ENCODE measurements around the gene EXO1.

DNA sequence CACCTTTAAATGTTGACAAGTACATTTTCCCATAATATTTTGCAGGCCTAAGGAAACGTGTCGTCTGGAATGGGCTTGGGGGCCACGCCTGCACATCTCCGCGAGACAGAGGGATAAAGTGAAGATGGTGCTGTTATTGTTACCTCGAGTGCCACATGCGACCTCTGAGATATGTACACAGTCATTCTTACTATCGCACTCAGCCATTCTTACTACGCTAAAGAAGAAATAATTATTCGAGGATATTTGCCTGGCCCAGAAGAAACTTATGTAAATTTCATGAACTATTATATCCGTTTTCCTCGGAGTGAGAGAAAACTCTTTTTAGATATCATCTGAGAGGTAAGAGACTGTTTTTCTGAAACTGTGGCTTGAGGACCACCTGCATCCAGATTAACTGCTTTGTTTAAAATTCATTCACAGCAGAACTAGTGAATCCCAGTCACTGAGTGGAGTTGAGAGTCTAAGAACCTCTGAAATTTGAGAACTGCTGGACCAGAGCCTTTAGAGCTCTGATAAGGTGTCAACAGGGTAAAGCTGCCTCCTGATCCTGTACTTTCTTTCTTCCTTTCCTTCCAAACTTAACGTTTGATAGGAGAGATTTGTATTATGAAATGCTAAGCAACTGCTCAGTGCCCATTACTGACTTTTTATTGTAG, 811 bp downstream of the EXO1 start:
- TF ChIP-seq POLR2A (IDR thresholded peaks at IDR 0.05), result no peak
- TF ChIP-seq, protein P1, sequence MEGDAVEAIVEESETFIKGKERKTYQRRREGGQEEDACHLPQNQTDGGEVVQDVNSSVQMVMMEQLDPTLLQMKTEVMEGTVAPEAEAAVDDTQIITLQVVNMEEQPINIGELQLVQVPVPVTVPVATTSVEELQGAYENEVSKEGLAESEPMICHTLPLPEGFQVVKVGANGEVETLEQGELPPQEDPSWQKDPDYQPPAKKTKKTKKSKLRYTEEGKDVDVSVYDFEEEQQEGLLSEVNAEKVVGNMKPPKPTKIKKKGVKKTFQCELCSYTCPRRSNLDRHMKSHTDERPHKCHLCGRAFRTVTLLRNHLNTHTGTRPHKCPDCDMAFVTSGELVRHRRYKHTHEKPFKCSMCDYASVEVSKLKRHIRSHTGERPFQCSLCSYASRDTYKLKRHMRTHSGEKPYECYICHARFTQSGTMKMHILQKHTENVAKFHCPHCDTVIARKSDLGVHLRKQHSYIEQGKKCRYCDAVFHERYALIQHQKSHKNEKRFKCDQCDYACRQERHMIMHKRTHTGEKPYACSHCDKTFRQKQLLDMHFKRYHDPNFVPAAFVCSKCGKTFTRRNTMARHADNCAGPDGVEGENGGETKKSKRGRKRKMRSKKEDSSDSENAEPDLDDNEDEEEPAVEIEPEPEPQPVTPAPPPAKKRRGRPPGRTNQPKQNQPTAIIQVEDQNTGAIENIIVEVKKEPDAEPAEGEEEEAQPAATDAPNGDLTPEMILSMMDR (IDR thresholded peaks at IDR 0.05), result no peak

Data from uterus (tissue), 2 donors.